Calu3 (cell line): Measurements from ENCODE around the gene MSANTD7. TPM values are rescaled to one million over a fixed set of nuclear protein-coding genes. Genes with fewer than 3 reads are reported as not detected.

Experiments used
- BruUV-seq: library from RNA; stranded (reverse); fragments of 400-500 nt; replicated peaks from 2 replicates; lab custom pipeline; 2021; lab: Mats Ljungman, UMichigan
- CTCF ChIA-PET: fragments of 300-600 bp; sonication (Branson Sonifier 250); formaldehyde crosslinking; loops from one replicate; lab custom pipeline; 2022; ENCODE audit warnings: antibody characterized with exemption; lab: Charles Lee
- DNase-seq: peaks from one replicate; pipeline ENCODE4 v3.0.0; 2022
- H3K27ac Mint-ChIP-seq: one replicate; pipeline ENCODE4 v1.8.0; 2022; ENCODE audit warnings: mixed read lengths; ENCODE audit not compliant: unreplicated experiment
- H3K27me3 Mint-ChIP-seq: one replicate; pipeline ENCODE4 v1.8.0; 2022; ENCODE audit warnings: mixed read lengths; ENCODE audit not compliant: unreplicated experiment
- H3K36me3 Mint-ChIP-seq: one replicate; pipeline ENCODE4 v1.8.0; 2022; ENCODE audit warnings: mild to moderate bottlenecking, moderate library complexity, mixed read lengths; ENCODE audit not compliant: insufficient read depth, unreplicated experiment
- H3K4me1 Mint-ChIP-seq: one replicate; pipeline ENCODE4 v1.8.0; 2022; ENCODE audit warnings: mild to moderate bottlenecking, low read depth, mixed read lengths; ENCODE audit not compliant: unreplicated experiment
- H3K4me3 Mint-ChIP-seq: one replicate; pipeline ENCODE4 v1.8.0; 2022; ENCODE audit warnings: mild to moderate bottlenecking, low read depth, moderate library complexity, mixed read lengths; ENCODE audit not compliant: unreplicated experiment
- H3K9me3 Mint-ChIP-seq: one replicate; pipeline ENCODE4 v1.8.0; 2022; ENCODE audit warnings: low read depth, mixed read lengths; ENCODE audit not compliant: unreplicated experiment
- intact Hi-C: fragments of 100-400 bp; cut with micrococcal nuclease; formaldehyde crosslinking; loops from one replicate; pipeline ENCODE4 v1.10.0; 2022; ENCODE audit not compliant: unreplicated experiment
- total RNA-seq: library from RNA; stranded (reverse); gene quantifications from 2 replicates; pipeline ENCODE4 v1.2.3, GENCODE V29; 2022
- TF ChIP-seq, protein P1 (sequence below): fragments of 200-600 bp; IDR thresholded peaks from one replicate; pipeline ENCODE4 v1.8.0; 2022; ENCODE audit warnings: antibody characterized with exemption; ENCODE audit not compliant: unreplicated experiment

MSANTD7 gene
- total RNA-seq, 1 experiment from 2014 or later: 21.9 TPM

DNA sequence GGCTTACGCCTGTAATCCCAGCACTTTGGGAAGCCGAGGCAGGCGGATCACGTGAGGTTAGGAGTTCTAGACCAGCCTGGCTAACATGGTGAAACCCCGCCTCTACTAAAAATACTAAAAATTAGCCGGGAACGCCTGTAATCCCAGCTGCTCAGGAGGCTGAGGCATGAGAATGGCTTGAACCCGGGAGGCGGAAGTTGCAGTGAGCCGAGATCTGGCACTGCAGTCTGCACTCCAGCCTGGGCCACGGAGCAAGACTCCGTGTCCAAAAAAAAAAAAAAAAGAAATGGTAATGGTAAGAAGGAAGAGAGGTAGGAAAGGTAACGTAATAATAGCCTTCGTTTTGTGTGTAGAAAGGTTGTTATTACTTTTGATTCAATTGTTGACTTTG, 1.2 kb downstream of the MSANTD7 start:
- Mint-ChIP-seq H3K27ac (peak overlapping the region; percentile 81), H3K4me3 (peak overlapping the region; percentile 62), H3K27me3 (no peaks in the 10 kb centered on the region), H3K4me1 (peaks cover 15% of the 10 kb centered on the region), H3K36me3 (peaks cover 51% of the 10 kb centered on the region), H3K9me3 (no peaks in the 10 kb centered on the region)
- no TSS peak for BruUV-seq
- TF ChIP-seq, protein P1, sequence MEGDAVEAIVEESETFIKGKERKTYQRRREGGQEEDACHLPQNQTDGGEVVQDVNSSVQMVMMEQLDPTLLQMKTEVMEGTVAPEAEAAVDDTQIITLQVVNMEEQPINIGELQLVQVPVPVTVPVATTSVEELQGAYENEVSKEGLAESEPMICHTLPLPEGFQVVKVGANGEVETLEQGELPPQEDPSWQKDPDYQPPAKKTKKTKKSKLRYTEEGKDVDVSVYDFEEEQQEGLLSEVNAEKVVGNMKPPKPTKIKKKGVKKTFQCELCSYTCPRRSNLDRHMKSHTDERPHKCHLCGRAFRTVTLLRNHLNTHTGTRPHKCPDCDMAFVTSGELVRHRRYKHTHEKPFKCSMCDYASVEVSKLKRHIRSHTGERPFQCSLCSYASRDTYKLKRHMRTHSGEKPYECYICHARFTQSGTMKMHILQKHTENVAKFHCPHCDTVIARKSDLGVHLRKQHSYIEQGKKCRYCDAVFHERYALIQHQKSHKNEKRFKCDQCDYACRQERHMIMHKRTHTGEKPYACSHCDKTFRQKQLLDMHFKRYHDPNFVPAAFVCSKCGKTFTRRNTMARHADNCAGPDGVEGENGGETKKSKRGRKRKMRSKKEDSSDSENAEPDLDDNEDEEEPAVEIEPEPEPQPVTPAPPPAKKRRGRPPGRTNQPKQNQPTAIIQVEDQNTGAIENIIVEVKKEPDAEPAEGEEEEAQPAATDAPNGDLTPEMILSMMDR: no peak
- CTCF ChIA-PET: interaction anchor here (0.7 kb wide), 1 partner anchor 74 kb away, joined by 5 read pairs; no protein-coding TSS in a partner anchor
- DNase-seq: peak; percentile 14
- intact Hi-C loops: no loop called here

DNA sequence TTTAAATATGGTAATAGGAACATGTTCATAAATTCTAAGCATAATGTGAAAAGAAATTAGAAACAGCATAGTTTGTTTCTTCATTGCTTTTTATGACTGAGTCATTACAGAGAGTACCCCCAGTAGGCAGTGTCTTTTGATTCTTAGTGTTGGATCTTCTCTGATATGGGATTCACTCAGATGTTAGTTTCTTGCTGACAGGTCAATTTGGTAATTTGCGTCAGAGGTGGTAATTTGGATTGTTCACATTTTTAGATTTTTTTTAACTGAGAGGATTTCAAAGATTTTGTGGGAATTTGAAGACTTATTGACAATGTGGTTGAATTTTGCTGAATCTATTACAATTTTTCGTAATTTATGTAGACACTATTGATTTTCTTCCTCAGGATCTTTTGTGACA, 2.1 kb downstream of the MSANTD7 start:
- intact Hi-C loops: no loop called here
- Mint-ChIP-seq H3K9me3 (no peaks in the 10 kb centered on the region), H3K27ac (no peak overlapping the region), H3K4me3 (no peak overlapping the region), H3K4me1 (peaks cover 7% of the 10 kb centered on the region), H3K36me3 (peaks cover 56% of the 10 kb centered on the region), H3K27me3 (no peaks in the 10 kb centered on the region)
- no peak for DNase-seq
- TF ChIP-seq, protein P1: no peak
- CTCF ChIA-PET: no interaction called here
- TSS peak; percentile 36 for BruUV-seq

DNA sequence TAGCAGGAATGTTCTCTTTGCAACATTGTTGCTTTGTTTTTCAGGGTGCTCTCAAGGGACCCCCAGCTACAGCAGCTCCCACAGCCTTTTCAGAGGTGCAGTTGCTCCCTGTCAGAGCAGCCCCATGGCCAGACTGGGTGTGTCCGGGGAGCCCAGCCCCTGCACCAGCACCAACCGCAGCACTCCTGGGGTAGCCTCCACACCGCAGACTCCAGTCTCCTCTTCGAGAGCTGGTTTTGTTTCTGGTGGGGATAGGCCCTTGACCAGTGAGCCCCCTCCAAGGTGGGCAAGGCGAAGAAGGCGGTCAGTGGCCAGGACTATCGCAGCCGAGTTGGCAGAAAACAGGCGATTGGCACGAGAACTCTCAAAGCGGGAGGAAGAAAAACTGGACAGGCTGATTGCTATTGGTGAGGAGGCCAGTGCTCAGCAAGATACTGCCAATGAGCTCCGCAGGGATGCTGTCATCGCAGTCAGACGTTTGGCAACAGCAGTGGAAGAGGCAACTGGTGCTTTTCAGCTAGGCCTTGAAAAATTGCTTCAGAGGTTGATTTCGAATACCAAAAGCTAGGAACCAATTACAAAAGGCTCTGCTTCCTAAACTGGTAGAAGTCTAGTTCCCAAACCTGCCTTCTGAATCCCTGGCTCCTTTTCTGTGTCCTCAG, 5.4 kb downstream of the MSANTD7 start:
- BruUV-seq: no TSS peak
- no peak for DNase-seq
- peaks cover 48% of the 10 kb centered on the region for H3K36me3 Mint-ChIP-seq
- H3K9me3 Mint-ChIP-seq: no peaks in the 10 kb centered on the region
- H3K4me3 Mint-ChIP-seq: no peak overlapping the region
- H3K27me3 Mint-ChIP-seq: no peaks in the 10 kb centered on the region
- intact Hi-C loops: no loop called here
- H3K4me1 Mint-ChIP-seq: peaks cover 5% of the 10 kb centered on the region
- H3K27ac Mint-ChIP-seq: no peak overlapping the region
- CTCF ChIA-PET: no interaction called here
- TF ChIP-seq, protein P1: no peak

DNA sequence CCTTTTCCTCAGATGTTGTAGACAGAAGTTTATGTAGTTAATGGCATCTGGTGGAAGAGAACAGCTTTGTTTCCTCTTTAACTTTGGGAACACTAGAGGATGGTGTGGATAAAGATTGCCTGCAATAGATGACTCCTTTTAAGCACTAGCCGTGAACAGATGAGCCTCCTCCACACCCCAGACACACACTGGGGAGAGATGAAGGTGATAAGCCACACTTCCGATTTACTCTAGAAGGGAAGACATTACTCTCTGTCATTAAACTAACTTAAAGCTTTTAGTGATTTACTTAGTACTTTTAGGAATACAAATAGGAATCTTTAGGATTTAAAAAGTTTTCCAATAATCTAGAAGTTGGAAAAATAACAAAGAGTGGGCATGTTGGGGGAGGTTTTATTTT, 6.8 kb downstream of the MSANTD7 start:
- Mint-ChIP-seq H3K4me3 (no peak overlapping the region), H3K4me1 (no peaks in the 10 kb centered on the region), H3K36me3 (peaks cover 38% of the 10 kb centered on the region), H3K9me3 (no peaks in the 10 kb centered on the region), H3K27me3 (no peaks in the 10 kb centered on the region), H3K27ac (no peak overlapping the region)
- no TSS peak for BruUV-seq
- CTCF ChIA-PET: no interaction called here
- intact Hi-C loops: no loop called here
- no peak for DNase-seq
- TF ChIP-seq, protein P1: no peak
